Stimulated activated CD4-positive, alpha-beta T cell treated with anti-CD3 and anti-CD28 coated beads, Interleukin-2, amount 100 ng/mL, for 4 hours (primary cell): ENCODE measurements around the gene MRRF.

ENCODE experiments used
- DNase-seq: peaks from one replicate; pipeline ENCODE4 v3.0.0-alpha.2; 2020; ENCODE audit warnings: low read depth

MRRF gene, protein sequence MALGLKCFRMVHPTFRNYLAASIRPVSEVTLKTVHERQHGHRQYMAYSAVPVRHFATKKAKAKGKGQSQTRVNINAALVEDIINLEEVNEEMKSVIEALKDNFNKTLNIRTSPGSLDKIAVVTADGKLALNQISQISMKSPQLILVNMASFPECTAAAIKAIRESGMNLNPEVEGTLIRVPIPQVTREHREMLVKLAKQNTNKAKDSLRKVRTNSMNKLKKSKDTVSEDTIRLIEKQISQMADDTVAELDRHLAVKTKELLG

DNA sequence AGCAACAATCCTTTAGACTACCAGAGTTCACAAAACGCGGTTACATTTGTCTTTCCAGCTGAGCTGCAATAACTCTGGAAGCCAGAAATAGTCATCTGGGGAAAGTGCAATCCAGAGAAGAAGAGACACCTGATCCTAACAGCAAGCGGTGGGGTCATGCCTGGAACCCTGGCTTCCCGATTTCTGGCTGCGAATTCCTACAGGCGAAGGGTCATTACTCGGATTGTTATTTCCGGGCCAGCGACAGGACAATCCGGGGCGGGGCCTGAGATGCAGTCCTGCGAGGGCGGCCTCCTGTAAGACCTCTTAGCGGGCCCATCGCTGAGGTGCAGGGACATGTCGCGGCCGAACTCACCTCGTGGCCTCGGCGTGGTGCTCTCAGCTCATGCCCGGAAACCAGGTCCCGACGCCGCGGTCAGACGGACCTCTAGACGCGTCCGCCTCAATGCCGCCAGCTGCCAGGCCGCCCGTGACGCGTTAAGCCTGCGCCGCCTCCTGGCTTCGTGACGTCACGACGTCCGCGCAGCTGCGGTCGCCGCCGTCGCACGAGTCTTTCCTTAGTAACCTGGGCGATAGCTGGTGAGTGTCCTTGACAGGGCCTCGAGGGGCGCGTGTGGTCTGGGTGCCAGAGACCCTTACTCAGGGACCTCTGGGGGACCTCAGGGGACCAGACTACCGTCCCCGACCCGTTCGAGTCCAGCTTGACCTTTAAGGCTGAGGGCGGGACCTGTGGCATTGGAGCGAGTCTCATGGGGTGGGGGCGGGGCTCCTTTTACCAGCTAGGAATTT lies at the start of gene MRRF, which contains the start of gene RBM18:
MRRF (plus strand) TSS at position 523 of the 789 bp plus-strand sequence. CDS start 6,010 bp downstream, outside the sequence.
RBM18 (minus strand) TSS at position 481 of the 789 bp plus-strand sequence. CDS start 3,348 bp downstream, outside the sequence.
- peak; percentile 83 for DNase-seq

DNA sequence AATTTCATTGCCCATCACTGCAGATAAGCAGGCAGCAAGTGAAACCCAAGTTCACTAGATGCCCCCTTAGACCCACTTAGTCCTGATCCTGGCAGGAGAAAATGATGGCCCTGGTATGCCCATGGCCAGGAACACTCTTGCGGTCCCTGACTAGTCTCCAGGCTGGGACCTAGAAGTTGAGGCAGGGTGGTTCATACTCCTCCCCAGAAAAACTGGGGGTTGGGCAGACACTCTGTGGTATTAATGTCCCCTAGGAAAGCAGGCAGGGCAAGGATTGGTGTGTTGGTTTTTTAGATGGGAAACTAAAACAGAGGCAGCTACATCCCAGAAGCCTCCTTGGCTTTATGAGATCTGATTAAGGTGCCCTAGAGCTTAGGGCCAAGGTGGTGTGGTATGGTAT lies 49.0 kb upstream of the MRRF start:
- no peak for DNase-seq

DNA sequence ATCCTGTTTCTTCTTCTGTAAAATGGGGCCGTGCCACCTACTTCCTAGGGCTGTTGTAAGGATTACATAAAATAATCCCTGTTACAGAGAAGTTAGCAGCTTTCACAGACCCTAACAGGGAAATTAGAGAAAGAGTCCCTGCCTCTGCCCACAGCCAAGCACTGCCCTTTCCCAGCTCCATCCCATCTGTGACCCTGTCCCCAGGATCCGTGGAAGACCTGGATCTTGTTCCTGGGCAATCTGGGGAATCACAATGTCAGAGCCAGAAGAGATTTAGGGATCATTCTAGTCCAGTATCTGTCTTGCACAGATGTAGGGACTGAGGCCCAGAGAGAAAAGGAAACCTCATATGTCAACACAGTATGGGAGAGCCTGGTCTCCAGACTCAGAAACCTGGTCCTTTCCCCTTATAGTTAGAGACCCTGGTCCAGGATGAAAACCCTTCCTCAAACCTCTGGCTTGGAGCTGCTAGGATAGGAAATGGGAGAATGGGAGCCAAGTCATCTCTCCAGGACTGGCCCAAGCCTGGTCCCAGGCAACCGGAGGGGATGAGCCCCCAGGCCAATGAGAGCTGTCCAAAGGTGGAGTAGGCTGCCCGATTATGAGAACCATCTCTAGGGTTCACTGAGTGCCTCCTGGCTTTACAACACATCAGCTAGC lies 48.4 kb upstream of the MRRF start:
- DNase-seq, result no peak

DNA sequence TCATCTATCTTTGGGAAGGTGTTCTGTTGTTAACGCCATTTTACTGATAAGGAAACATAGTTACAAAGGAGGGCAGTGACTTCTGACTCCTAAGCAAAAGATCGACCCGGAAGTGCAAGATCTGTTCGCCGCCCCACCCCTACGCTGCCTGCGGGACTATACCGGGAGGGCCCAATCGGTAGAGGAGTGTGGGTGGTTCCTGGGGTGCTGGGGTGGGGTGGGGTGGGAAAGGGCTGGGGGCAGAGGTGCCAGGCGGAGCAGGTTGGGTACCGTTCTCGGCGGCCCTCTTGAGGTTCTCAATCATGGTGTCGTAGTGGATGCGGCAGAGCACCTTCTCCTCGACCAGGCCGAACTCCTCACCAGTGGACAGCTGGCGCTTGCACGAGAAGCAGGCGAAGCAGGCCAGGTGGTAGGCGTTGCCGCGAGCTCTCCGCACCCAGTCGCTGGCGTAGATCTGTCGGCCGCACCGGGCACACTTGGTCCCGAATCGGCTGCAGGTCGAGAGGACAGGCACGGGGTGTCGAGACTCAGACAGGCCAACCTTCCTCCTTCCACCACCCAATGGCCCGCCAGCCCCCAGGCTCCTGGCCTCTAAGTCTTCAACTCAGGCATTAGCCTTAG lies 47.8 kb upstream of the MRRF start:
- DNase-seq, result no peak

DNA sequence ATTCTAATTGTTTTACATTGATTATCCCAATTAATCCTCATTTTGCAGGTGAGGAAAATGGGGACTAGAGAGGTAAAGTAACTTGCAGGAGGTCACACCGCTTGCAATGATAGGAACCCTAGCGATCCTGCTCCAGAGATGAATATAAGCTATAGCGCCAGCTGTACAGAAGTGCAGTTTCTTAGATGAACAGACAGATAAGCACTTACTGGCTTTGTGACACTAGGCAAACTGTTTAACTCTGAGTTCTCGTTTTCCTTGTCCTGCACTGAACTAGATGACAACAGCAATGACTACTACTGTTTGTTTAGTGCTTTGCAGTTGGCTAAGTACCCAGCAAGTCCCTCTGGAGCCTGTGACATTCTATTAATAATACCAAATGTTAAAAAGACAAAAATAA lies 47.0 kb upstream of the MRRF start:
- DNase-seq, result no peak

DNA sequence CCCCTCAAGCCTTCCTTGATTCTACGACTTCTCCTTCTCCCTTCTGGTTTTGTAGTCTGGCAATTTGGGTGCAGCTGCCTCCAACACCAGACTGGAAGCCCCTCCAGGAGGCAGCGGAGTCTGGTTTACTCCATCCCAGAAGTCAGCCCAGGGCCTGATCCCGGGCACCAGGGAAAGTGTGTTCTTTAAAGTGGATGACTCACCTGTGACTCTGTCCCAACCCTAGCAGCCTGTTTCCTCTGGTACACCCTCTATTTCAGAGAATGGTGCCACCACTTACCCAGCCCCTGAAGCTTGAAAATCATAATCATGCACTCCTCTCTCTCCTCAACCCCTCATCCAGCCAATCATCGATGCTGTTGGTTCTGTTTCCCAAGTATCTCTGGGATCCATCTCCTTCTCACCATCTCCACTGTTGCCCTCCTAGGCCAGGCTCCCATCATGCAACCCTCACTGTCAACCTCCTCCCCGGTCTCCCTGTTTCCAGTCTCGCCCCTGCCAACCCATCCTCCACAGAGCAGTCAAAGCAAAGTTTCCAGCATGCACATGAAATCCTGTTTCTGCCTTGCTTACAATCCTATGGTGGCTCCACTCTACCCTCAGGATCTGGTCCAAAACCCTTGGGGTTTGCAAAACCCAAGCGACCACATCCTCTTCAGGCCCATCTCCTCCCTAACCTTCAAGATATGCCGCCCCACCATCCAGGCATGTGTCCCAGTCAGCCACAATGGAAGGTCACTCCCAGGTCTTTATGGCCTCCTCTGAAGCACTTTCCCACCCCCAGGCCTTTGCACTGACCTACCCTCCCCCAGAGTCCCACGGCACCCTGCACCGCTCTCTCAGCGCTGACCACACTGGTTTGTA lies 46.4 kb upstream of the MRRF start:
- no peak for DNase-seq

DNA sequence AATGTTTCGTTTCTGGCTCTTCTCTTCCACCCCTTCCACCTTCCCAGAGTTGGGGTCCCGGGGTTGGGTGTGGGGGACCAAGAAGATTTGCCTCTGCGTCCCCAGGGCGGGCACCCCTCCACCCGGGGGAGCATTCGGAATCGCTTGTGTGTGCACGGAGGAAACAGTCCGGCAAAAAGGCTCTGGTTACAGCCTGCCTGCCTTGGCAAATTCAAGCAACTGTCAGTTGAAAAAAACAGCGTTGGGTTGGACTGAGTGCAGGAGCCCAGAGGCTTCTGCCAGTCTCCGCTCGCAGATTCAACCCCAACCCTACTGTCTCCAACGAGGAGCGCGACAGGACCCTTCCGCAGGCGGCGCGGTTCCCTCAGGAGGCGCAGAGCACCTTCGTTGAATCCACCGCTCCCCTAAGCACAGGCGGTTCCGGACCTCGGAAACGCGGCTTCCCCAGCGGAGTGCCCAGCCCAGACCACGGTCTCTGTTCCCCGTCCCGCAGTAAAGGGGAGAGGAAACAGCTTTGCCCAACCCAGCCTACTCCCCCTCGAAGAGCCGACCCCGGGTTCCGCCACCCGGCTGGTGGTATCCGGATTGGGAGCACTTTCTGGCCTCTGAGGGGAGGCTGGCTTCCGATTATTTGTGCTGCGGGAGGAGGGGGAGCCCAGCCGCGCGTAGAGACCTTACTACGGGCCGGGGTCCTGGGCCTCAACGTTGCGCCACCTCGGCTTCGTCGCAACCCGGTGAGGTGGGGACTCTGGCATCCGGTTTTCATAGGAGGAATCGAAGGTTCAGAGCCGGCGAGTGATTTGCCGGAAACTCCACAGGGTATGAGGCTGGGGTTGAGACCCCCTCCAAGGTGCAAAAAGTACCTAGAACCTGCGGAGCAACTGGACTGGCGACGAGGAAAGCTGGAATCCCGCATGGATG lies 45.5 kb upstream of the MRRF start:
- no peak for DNase-seq

DNA sequence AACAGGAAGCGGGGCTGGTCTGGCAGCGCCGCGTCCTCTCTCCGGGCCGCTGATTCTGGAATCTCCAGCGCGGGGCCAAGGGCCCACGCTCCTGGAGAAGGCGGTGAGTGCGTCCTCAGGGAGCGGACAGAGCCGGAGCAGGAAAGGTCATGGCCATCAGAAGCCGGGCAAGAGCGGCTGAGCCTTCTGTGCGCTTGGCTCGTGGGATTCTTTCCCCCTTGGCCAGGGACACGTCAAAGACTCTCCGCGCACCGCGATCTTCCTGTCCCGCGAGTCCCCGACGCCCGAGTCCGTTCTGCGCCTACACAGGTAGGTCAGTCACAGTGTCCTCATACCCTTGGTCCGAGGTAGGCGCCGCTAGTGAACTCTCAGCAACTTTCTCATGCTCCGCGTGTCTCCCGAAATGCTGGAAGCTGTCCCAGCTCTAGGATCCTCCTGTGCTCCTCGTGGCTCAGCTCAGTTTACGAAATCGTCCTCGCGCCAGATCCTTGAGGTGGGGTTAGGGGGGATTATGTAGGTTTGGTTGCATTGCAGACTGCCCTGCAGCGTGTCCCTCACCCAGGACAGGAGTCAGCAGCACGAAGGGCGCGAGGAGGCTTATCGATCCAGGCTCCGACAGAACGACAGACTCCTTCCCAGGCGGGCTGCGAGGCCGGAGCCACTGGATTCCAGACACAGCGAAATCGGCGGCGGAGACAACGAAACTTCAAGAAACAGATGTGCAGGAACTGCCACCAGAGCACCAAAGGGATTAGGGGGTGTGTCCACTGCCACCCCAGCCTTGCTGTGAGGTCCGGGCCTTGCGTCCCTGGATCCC lies 44.6 kb upstream of the MRRF start:
- DNase-seq, result no peak

DNA sequence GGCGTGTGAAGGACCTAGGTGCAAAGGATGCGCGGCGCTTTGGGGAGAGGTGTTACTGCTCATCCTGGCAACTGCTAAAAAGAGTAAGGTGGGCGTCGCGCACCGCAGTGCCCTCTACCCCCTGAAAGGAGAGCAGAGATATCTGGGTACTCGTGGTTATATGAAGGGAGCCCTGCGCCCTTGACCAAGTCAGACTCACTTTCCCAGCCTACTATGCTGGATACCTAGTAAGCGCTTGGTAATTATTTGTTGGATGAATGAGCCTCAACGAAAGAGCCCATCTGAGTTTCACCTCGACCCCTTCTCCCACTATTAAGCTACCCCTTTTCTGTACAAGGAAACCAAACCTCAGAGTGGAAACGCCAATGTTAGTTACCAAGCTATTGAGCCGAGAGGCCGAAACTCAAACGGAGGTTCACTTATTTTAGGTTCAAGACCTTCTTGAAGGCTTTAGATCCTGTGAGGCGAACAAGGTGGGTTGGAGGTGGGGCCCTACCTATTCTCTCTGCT lies 44.0 kb upstream of the MRRF start:
- no peak for DNase-seq

DNA sequence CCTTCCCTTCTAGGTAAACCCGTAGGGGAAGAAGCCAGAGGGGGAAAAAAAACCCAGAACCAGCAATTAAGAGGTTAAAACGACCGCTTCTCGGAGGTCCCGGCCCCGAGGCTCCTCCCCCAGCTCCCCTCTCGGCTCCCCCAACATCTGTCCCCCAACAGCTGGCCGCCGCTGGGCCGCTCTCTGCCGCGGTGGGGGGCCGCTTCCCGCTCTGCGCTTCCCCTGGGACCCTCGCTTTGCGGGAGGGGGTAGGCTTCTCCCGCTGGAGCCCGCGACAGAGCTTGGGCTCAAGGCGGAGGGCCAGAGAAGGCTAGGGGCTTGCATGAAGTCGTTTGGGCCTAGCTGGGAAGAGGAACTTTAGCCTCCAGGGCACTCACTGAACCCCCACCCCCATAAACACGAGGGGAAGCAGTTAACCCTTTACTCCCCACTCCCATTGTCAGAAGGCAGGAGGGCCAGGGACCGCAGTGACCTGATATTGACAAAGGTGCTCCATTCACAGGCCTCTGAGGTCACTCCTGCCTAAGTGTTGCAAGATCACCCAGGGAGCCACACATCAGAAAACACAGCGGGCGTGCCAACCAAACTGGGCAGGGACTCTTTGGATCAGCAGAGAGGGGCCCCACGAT lies 43.4 kb upstream of the MRRF start:
- no peak for DNase-seq

DNA sequence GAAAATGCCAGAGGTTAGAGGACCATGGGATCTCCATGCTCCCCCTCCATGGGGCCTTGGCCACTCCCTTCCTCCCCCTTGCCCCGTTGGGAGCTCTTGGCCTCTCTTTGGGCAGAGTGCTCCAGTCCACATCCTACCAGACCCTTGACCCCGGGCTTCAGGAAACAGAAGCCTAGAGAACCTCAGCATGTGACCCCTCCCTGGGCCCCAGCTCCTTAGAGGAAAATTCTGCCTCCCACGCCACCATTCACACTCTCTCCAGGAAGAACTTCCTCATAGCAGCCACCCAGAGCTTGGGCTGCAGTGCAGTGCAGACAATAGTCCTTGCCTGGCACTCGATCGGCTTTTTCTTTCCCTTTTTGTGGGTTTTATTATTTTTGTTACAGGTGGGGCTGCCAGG lies 41.9 kb upstream of the MRRF start:
- no peak for DNase-seq

DNA sequence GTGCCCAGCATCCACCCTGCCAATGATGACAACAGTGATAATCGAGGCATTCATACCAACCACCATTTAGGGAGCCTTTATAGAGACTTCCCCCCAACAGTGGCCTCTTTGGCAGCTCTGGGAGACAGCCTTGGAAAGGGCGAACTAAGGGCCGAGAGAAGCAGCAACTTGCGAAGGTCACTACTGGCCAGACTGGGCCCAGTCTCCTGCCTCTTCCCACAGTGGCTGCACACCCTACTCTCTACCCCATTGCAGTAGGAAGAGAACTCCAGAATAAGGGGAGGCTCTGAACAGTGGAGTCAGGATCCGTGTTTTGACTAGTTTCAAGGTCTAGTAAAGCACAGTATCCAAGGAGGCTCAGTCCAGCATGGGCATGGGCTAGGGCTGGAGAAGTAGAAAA lies 41.2 kb upstream of the MRRF start:
- no peak for DNase-seq

DNA sequence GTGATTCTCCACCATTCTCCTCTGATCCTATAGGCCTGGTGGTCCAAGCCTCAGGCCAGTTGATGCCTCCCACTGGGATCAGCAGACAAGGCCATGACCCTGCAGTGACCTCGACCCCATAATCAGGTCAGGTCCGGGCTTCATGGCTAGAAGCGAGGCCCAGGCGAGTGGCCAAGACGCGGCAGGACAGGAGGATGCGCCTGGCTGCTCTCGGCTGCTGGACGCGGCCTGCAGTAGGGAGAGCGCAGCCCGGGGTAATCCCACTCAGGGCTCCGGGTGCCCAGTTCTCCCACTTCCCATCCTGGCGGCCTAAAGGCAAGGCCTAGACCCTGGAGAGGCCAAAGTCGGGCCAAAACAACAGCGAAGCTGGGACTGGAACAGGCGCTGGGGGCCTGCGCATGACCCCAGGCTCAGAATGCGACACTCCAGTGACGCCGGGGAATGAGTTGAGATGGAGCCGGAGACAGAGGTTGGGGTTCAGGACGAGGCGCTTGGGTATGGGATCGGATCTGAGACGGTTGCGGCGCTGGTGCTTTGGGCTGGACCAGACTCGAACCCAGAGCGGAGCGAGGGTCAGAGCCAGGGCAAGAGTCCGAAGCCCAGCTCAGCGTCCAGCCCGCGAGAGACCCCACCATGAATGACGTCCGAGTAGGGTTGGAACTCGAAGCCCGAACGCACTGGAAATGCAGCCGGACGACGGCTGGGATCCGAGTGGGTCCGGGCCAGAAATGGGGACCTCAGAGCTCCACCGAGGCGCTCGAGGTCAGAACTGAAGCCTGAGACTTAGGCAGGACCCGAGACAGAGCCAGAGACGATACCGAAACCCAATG lies 39.2 kb upstream of the MRRF start:
- DNase-seq, result no peak

DNA sequence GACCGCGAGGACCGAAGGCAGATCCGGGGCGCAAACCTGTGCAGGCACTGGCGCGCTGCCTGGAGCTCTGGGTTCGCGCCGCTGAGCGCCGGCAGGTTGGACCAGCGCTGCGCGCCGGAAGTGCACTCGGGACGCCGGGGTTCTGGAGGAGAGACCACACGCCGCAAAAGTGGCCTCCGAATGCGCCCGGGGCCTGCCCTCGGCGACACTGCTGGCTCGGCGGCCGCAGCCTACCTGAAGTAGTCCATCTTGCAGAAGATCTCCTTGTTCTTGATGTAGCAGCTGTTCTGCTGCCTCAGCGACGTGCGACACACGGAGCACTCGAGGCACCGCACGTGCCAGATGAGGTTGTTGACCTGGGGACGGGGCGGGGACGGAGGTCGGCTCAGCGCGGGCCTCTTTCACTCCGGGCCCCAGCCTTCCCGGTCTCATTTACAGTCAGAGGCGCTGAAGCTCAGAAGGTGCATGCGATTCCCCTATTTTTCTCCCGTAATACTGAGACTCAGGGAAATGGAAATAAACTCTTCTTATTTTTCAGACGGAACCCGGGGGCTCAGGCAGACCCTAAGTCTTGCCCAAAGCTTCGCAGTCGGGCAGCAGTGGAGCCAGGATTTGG lies 38.4 kb upstream of the MRRF start:
- DNase-seq, result no peak

DNA sequence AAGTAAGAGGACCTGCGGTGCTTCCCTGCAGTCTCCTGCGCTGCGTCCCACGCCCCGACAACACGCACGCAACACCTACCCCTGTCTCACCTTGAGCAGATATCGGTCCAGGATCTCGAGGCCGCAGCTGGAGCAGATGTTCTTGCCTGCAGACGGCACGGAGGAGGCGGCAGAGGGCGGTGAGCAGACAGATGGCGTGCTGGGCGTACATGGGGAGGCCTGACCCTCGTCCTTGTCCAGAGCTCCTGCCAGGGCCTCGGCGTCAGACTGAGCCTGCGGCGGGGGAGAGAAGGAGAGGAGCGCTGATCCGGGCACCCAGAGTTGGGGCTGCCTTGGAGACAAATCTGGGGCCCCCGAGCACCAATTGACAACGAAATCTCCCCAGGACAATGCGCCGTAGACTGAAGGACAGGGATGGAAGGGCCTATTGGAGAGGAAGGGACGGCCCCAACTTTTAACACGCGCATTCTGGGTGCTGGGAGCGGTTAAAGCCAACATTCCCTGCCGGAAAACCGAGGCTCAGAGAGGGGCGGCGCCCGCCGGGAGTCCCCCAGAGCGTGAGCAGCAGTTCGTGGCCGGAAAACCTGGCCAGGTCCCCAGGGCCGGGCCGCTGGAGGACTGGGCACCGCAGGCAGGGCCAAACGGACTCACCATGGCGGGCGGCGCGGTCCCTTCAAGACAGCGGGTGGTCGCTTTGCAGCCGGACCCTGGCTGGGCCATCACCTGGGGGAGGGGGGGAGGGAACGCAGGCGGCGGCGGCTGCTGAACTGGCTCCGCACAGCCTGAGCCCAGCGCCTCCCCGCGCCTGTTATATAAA lies 37.7 kb upstream of the MRRF start:
- no peak for DNase-seq

DNA sequence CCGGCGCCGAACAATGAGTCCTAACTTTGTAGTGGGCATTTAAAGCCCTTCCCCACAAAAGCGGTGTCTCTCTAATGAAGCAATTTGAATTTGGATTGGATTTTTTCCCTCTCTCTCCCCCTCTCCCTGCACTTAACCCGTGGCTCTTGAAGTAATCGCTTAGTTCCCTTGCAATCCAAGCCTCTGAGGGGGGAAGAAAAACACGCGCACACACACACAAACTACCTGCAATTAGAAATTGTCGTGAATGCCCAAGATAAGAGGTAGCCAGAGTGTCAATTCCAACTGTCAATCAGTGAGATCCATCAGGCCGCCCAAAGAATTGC lies 37.1 kb upstream of the MRRF start:
- DNase-seq, result no peak

DNA sequence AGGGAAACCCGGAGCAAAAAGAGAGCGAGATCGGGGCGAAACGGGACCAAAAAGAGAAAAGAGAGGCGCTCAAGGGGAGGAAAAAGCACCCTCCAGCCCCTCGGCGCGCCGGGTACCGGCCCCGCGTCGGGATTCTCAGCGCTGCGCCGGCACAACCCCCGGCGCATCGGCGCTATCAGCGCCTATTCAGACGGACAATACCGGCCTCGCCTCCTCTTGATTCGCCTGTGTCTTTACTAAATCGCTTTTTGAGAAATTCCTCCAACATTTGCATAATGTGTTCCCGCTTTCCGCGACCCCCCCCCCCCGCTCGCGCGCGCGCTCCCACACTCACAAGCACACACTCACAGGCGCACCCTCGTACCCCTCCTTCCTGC lies 36.5 kb upstream of the MRRF start:
- no peak for DNase-seq
